GM21423 (cell line): Measurements from ENCODE around the gene CDC5L.
"Not testable (repeated sequence)": the region's sequence is repeated elsewhere in the genome, so short reads cannot be mapped to it uniquely, and the experiment has no call there.

Source experiments
- ATAC-seq: cut with Tn5 transposase; IDR thresholded peaks from one replicate; pipeline ENCODE4 v1.9.1; 2021; ENCODE audit warnings: mild to moderate bottlenecking, moderate library complexity; ENCODE audit not compliant: unreplicated experiment

CDC5L gene

DNA sequence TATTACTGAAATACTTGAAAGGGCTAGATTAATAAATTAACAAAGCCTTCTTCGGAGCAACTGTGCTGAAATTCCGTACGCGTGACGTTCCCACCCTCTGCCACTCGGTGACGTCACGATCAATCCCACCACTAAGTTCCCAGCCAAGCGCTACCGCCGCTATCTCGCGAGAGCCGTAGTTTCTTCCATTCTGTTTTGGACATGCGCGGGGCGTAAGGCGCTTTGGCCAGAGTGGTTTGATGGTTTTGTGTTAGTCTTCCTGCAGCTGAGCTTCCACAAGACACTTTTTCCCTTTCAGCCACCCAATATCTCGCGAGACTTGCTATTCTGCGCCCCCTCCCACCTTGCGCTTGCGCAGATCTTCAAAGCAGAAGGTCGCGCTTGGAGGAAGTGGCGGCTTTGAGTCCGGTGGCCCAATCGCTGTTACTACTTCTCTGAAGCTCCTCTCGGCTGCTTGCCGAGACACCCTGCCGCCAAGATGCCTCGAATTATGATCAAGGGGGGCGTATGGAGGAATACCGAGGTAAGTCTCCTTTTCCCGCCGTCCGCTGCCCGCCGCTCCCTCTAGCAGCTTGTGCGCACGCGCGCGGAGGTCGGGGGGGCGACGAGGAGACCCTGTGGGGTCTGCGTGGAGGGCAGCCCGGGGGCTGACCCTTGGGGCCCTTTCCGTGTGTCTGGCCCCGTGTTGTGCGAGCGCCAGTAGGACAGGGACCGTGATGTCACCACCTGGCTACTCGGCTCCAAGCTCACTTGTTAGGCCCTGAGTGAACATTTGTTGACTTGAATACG, at the start of gene CDC5L:
TSS of gene CDC5L (plus strand) at position 361 of the 789 bp plus-strand sequence. CDS start at position 479, 118 bp downstream.
- ATAC-seq: peak; percentile 87

DNA sequence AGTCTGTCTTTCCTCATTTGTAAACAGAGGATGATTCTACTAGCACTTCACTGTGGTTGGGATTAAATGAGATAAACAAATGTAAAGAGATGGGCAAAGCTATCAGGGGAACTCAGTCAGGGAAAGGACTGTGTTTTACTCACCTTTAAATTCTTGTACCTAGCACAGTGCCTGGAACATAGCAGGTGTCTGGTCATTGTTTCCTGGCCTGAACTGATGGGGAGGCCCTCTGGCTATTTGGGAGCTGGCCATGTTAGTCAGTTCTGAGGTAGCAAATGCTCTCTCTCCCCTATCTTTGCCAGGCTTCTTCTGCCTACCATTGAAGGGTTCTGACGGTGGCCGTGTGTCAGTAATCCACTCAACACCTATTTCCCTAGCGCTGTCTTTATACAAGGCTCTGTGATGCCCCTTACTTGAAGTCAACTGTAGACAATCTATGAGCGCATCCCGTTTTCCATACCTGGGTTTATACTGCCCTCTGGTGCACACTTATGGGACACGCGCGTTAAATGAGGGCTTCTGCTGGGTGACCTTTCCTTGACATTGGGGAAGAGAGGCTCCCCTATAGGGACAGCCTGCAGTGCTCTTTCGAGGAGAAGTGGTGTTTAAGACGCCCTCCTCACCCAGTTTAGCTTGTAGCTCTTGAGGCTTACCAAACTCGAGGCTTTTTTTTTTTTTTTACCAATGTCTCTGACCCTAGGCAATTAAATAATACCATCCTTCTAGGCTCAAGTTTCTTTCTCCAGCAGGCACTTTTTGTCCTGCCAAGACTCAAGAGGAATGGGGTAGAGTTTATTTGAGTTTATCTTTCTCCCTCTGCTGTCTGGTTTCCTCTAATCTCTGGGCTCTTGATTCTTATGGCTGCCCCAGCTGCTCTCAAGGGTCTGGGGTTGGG, 49.0 kb upstream of the CDC5L start:
- no peak for ATAC-seq

DNA sequence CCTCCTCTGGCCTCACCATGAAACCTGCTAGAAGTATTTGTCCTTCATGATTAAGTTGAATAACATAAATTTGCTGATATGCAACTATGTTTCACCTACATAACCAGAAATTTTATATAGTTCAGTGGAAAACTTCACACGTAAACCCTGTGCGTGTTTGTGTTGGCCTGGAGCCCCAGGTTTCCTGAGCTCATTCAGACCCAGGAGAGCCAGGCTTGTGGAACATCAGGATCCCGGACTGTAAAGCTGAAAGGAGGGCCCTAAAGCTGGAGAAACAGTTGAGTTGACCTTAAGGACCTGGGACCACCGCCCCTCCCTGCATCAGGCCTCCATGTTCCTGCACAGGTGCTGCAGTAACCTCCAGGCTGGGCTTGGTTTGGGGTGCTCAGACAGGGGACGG, 48.2 kb upstream of the CDC5L start:
- no peak for ATAC-seq

DNA sequence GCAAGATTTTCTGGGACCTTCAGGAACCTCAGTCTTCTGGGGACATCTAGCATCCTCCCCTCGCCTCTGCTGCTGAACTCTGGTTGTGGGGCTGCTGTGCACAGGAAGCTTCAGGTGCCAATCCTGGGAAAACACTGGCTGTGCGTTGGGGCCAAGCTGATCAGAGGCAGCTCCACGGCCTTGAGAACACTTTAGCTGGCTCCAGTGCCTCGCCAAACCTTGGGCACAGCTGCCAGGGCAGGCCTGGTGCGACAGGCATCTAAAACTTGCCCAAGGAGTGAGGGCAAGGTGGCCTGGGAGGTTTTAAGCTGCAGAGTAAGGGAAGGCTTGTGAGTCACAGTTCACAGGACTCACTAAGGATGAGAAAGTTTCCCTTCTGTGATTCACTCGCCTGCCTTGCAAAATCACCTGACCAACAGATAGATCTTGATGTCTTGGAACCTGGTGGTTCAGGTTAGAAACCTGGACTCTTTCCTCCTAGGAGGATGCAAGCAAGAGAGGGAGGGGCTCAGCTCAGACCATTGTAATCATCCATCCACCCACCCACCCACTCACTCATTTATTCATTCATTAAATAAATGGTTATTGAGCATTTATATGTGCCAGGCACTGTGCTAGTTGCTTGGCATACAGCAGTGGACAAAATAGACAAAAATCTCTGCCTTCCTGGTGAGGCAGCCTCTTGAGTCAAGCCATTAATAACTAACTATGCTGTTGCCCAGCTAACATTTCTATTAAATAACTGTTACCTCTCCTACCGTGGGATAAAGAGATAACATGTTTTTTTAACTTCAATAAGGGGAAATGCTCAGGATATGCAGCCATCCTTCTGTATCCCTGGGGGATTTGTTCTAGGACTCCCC, 47.5 kb upstream of the CDC5L start:
- no peak for ATAC-seq

DNA sequence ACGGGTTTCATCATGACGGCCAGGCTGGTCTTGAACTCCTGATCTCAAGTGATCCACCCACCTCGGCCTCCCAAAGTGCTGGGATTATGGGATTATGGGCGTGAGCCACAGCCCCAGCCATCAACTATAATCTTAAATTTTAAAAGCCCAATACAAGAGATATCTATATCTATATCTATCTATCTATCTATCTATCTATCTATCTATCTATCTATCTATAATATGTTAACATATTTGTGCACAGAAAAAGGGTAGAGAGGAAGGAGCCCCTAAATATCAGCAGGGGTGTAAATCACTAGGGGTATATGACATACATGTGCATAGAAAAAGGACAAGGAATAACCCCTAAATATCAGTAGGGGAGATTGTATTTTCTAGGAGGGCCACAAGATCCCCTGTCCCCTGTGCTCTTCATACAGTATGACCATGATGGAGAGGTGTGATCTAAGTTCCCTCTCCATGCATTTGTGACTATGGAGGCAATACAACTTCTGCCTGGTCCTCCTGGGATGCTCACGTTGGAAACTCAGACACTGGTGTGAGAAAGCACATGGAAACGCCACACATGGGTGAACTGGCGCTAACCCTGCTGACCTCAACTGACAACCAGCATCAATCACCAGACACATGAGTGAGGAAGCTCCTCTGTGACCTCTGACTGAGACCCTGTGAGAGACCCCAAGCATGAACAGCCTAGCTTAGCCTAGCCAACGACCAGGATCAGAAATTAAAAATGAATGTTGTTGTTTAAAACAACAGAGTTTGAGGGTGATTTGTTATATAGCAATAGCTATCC, 46.2 kb upstream of the CDC5L start:
- no peak for ATAC-seq

DNA sequence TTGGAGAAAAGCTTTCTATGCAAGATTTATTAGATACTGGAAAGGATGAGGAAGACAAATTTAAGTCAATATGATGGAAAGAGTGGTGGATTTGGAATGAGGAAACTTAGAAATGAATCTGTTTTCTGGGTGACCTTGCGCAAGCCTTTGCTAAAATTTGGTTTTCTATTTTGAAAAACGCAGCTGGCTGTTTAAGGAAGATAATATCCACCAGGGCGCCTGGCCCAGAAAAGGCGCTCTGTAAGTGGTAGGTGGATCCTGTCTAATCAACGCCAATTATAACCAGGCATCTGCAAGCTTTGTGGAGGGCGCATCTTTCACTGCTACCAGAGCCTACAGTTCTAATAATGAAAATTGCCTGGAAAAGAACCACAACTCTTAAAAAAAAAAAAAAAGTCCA, 45.5 kb upstream of the CDC5L start:
- ATAC-seq: no peak

DNA sequence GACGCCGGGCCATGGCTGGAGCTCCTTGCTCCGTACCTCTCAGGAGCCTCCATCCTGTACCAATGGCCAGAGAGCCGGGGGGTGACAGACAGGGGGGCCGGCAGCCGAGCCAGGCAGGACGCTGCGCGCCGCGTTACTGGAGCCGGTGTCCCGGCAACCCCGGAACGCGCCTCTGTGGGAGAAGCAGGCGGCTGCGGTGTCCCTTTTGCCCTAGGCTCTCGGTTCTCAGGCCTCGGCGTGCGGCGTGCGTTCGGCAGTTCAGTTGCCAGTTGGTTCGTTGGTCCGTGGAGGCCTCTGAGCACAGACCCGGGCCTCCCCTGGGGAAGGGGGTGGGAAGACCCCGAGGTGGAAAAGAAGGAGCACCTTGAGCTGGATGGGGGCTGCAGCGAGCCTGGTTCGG, 45.0 kb upstream of the CDC5L start, which contains the start of gene SPATS1:
TSS of gene SPATS1 (plus strand) at position 162 of the 400 bp plus-strand sequence. CDS start 446 bp downstream, outside the sequence.
- ATAC-seq: no peak

DNA sequence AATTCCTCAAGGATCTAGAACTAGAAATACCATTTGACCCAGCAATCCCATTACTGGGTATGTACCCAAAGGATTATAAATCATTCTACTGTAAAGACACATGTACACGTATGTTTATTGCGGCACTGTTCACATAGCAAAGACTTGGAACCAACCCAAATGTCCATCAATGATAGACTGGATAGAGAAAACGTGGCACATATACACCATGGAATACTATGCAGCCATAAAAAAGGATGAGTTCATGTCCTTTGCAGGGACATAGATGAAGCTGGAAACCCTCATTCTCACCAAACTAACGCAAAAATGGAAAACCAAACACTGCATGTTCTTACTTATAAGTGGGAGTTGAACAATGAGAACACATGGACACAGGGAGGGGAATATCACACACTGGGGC, 40.7 kb upstream of the CDC5L start:
- not testable (repeated sequence) for ATAC-seq

DNA sequence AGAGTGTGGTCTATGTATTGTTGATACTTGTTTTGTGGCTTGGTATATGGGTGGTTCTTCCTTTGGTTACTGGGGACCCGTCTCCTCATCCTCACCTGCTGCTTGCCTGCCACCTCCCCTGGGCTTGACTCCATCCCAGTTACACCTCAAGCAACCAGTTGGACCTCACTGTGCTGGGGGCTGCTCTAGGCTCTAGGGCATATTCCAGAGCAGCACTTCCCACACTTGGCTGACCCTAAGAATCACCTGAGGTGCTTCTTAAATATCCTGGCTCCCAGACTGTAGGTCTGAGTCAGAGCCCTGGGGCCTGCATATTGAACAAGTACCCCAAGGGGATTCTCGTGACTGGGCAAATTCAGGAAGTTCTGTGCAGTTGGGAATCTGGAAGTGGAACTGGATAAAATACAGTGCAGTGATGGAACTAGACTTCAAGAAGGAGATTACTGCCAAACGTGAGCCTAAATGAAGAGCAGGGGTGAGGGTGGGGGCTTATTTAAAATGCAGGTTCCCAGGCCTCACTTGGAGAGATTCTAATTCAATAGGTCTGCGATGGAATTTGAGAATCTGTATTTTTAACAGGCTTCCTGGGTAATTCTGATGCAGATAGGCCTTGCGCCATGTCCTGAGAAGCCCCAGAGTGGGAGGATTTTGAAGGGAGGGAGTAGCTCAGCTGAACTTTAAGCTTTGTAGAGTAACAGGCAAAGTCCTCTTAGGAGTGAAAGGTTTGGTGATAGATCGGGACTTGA, 37.4 kb upstream of the CDC5L start:
- ATAC-seq: no peak

DNA sequence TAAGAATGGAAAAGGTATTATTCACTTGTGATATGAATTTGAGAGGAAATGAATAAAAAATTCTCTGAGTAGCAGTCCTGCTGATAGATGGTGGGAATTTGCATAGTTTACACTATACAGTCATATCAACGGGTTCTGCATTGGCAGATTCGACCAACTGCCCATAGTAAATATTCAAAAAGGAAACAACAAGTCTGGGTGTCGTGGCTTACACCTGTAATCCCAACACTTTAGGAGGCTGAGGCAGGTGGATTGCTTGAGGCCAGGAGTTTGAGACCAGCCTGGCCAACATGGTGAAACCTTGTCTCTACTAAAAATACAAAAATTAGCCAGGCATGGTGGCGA, 36.9 kb upstream of the CDC5L start:
- ATAC-seq: not testable (repeated sequence)

DNA sequence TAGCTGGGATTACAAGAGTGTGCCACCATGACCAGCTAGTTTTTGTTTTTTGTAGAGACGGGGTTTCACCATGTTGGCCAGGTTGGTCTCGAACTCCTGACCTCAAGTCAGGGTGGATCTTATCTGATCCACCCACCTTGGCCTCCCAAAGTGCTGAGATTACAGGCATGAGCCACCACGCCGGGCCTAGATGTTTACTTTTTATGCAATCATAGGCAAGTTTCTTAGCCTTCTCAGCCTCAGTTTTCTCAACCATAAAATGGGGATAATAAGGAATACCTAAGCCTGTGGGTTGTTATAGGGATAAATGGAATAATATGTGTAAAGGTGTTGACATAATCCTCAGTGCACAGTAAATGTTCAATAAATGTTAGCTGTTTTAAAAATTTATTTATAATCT, 35.2 kb upstream of the CDC5L start:
- no peak for ATAC-seq

DNA sequence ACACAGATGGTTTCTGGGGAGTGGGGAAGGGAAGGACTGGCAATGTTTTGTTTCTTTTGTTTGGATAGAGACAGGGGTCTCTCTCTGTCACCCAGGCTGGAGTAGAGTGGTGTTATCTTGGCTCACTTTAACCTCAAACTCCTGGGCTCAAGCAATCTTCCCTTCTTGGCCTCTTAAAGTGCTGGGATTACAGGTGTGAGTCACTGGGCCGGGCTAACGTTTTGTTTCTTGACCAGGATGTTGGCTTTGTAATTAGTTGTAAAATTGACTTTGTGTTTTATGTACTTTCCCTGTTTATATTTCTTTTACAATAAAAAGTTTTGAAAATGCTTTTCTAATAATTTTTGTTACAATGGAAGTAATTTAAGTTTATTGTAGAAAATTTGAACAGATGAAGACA, 34.2 kb upstream of the CDC5L start:
- ATAC-seq: no peak

DNA sequence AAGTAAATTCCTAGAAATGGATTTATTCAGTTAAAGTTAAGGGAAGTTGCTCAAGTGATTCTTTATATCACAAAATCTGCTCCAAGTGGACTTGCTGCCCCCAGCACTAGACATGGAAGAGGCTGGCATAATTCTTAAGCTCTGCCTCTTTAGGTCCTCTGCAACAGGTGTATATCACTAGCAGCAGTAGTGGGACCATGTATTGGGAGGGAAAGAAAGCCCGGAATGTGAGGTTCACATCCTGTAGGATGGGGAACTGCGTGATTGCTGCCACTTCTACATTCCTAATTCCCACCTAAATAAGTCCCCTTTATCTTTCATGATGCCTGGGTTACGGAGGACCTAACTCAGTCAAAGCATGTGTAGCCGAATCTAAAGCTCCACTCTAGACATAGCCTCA, 31.9 kb upstream of the CDC5L start:
- no peak for ATAC-seq

DNA sequence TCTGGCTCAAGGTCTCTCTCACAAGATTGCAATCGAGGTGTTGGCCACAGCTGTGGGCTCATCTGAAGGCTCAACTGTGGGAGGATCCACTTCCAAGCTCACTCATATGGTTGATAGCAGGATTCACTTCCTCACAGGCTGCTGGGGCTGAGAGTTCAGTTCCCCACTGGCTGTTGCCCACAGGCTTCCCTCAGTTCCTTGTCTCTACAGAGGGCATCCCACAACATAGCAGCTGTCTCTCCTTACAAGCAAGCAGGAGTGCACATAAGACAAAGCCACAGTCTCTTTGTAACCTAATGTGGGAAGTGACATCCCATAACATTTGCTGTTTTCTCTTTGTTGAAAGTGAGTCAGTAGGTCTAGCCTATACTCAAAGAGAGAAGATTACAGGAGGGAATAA, 31.0 kb upstream of the CDC5L start:
- ATAC-seq: no peak

DNA sequence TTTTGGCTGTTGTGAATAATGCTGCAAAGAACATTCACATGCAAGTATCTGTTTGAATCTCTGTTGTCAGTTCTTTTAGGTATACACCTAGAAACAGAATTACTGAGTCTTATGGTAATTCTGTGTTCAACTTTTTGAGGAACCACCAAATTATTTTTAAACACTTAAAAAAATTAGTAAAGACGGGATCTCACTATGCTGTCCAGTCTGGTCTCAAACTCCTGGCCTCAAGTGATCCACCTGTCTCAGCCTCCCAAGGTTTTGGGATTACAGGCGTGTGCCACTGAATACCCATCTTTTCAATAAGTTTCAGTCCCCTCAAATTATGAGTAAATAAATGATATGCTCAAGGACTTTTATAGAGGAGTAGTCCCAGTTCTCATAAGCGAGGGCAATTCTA, 27.5 kb upstream of the CDC5L start:
- ATAC-seq: no peak

DNA sequence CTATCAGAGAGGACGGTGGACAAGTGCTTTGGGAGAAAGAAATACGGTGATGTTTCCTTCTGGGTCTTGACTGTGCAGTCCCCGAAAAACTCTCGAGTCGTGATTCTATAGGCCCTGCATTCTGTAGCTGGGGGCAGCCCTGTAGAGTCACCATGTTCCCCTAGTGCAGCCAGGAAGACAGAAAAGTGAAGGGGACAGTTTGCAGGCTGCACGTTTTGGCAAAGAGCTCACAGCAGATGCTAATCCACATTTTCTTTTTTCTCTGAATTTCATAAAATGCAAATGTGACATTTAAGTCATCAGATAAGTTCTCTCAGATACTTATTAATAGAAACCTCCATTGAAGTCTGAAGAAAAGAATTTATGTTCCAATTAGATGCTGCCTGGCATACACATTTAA, 25.6 kb upstream of the CDC5L start:
- ATAC-seq: no peak

DNA sequence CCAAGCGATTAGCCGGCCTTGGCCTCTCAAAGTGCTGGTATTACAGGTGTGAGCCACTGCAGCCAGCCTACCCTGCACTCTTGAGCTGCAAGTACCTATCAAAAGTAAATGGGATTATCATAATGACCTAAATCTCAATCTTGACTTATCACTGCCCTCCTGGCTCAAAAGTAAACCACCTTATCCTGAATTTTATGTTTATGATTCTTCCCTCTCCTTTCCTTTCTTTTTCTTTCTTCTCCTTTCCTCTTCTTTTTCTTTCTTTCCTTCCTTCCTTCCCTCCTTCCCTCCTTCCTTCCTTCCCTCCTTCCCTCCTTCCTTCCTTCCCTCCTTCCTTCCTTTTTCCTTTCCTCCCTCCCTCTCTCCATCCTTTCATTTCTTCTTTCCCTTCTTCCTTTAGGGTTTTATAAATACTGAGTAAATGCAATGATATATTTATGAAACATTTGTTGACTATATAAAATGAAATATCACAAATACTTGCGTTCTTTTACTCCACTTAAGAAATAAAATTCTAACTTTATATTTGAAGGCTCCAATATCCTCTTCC, 24.1 kb upstream of the CDC5L start:
- no peak for ATAC-seq

DNA sequence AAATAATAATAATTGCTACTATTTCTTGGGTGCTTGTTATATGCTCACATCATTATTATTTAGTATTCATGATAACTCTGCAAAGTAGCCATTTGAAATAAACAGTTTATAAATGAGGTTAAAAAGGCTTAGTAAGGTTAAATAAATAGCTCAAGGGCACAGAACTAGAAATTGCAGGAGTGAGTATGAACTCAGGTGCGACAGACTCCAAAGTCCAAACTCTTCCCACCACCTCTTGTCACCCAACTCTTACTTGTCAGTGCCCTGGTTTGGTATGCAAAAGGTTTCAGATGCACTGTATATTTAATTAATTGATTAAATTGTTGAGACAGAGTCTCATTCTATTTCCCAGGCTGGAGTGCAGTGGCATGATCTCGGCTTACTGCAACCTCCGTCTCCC, 20.7 kb upstream of the CDC5L start:
- no peak for ATAC-seq

DNA sequence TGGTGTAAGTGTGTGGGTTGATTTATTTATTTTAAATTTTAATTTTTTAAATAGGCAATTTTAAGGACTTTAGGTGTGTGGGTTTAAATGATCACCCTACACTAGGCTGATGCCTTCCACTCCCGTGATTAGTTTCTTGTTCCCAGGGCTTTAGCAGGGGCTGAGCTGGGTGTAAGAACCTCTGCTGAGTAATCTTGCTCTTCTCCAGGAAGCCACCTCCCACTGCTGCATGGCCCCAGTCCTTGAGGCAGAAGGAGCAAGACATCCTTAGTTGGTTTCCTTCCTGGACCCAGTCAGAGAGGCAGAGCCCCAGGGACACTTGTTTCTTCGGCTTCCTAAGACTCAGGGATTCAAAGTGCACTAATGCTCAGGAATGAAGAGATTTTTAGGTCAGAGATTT, 19.8 kb upstream of the CDC5L start:
- ATAC-seq: no peak
